GM12878 (cell line): ENCODE results near the gene ARAP2.

Experiments used
- CEBPB ChIP-seq, 2 experiments: fragments of 150-350 bp in 1 of 2; IDR thresholded peaks; 2 replicates each; pipeline ENCODE4 v1.6.1; 2012 to 2014; ENCODE audit warnings: low read depth in 2 of 2, low read length in 2 of 2, borderline replicate concordance in 1 of 2, inconsistent platforms in 1 of 2
- DPF2 ChIP-seq: fragments of 450-650 bp; IDR thresholded peaks from 2 replicates; pipeline ENCODE4 v1.6.1; 2017; ENCODE audit warnings: mild to moderate bottlenecking
- EP300 ChIP-seq, 2 experiments: fragments of 150-350 bp in 1 of 2; IDR thresholded peaks; 2 replicates each; pipeline ENCODE4 v1.6.1; 2011 to 2012; ENCODE audit warnings: low read depth in 2 of 2, low read length in 2 of 2, borderline replicate concordance in 1 of 2, improper control_type of control experiment in 1 of 2, inconsistent platforms in 1 of 2; ENCODE audit not compliant: control insufficient read depth in 1 of 2
- EZH2 ChIP-seq: IDR thresholded peaks from 2 replicates; pipeline ENCODE4 v1.6.1; 2012; ENCODE audit warnings: low read depth, mild to moderate bottlenecking, control low read depth, inconsistent platforms, low read length, borderline replicate concordance; ENCODE audit not compliant: control insufficient read depth
- MAX ChIP-seq: IDR thresholded peaks from 2 replicates; pipeline ENCODE4 v1.6.1; 2012; ENCODE audit warnings: low read depth, low read length, improper control_type of control experiment
- MXI1 ChIP-seq: fragments of 150-350 bp; IDR thresholded peaks from 2 replicates; pipeline ENCODE4 v1.6.1; 2011; ENCODE audit warnings: low read depth, mild to moderate bottlenecking, inconsistent platforms, low read length, improper control_type of control experiment
- NFYB ChIP-seq: IDR thresholded peaks from 2 replicates; pipeline ENCODE4 v1.6.1; 2011; ENCODE audit warnings: low read depth, mild to moderate bottlenecking, low read length, improper control_type of control experiment, moderate library complexity; ENCODE audit not compliant: insufficient read depth
- PKNOX1 ChIP-seq: fragments of 450-650 bp; IDR thresholded peaks from 2 replicates; pipeline ENCODE4 v1.6.1; 2016; ENCODE audit warnings: mild to moderate bottlenecking
- POLR2A ChIP-seq: IDR thresholded peaks from 2 replicates; pipeline ENCODE4 v1.6.1; 2011; ENCODE audit warnings: low read depth, mild to moderate bottlenecking, low read length
- POLR2AphosphoS5 ChIP-seq: IDR thresholded peaks from 2 replicates; pipeline ENCODE4 v1.6.1; 2011; ENCODE audit warnings: mild to moderate bottlenecking, low read length, inconsistent platforms
- RBBP5 ChIP-seq: fragments of 200-600 bp; sonication (generic); conservative IDR thresholded peaks from 2 replicates; pipeline ENCODE4 v1.6.1; 2016
- TCF7 ChIP-seq: IDR thresholded peaks from 2 replicates; pipeline ENCODE4 v1.6.1; 2014; ENCODE audit warnings: antibody characterized with exemption, borderline replicate concordance
- TF ChIP-seq, protein P1 (sequence below), 3 experiments: IDR thresholded peaks in 2 of 3; conservative IDR thresholded peaks in 1 of 3; 2 replicates each; pipeline ENCODE4 v1.5.1; 2011; ENCODE audit warnings: low read depth in 3 of 3, low read length in 3 of 3, mild to moderate bottlenecking in 3 of 3, control low read depth in 2 of 3, moderate library complexity in 2 of 3, inconsistent platforms in 1 of 3, mixed read lengths in 1 of 3; ENCODE audit not compliant: control insufficient read depth in 2 of 3, insufficient read depth in 1 of 3; ENCODE audit errors: extremely low read depth in 1 of 3

- TF ChIP-seq NFYB (no peak), MAX (no peak), MXI1 (no peak), TCF7 (no peak), DPF2 (no peak), RBBP5 (no peak), POLR2A (no peak), PKNOX1 (no peak), POLR2AphosphoS5 (no peak), EP300 (IDR thresholded peaks at IDR 0.05; ENCODE audit: borderline replicate concordance in 1 of 2, control insufficient read depth in 1 of 2, low read depth in 2 of 2, low read length in 2 of 2) (no peak), CEBPB (IDR thresholded peaks at IDR 0.05; ENCODE audit: borderline replicate concordance in 1 of 2, low read depth in 2 of 2, low read length in 2 of 2) (no peak), EZH2 (no peak)
- TF ChIP-seq, protein P1, sequence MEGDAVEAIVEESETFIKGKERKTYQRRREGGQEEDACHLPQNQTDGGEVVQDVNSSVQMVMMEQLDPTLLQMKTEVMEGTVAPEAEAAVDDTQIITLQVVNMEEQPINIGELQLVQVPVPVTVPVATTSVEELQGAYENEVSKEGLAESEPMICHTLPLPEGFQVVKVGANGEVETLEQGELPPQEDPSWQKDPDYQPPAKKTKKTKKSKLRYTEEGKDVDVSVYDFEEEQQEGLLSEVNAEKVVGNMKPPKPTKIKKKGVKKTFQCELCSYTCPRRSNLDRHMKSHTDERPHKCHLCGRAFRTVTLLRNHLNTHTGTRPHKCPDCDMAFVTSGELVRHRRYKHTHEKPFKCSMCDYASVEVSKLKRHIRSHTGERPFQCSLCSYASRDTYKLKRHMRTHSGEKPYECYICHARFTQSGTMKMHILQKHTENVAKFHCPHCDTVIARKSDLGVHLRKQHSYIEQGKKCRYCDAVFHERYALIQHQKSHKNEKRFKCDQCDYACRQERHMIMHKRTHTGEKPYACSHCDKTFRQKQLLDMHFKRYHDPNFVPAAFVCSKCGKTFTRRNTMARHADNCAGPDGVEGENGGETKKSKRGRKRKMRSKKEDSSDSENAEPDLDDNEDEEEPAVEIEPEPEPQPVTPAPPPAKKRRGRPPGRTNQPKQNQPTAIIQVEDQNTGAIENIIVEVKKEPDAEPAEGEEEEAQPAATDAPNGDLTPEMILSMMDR (IDR thresholded peaks at IDR 0.05 in 2 of 3, conservative IDR thresholded peaks at IDR 0.05 in 1 of 3; ENCODE audit: control insufficient read depth in 2 of 3, extremely low read depth in 1 of 3, insufficient read depth in 1 of 3, low read depth in 3 of 3, low read length in 3 of 3): no peak
Measured at GRCh38 chr4:36038491-36038890, 205.8 kb downstream of the ARAP2 start.
